Smooth muscle cell (in vitro differentiated cells): Measurements from ENCODE around the gene PGGT1B. TPM values are rescaled to one million over a fixed set of nuclear protein-coding genes. Genes with fewer than 3 reads are reported as not detected.

Source experiments
- DNase-seq: peaks from one replicate; lab custom pipeline; 2025; ENCODE audit not compliant: unreplicated experiment; lab: John Stamatoyannopoulos, UW
- H2AFZ ChIP-seq: fragments of 200-600 bp; sonication (generic); 2 replicates; pipeline ENCODE4 v1.6.0; 2016; ENCODE audit warnings: antibody characterized with exemption, low read depth, mild to moderate bottlenecking
- H3F3A ChIP-seq: fragments of 200-600 bp; sonication (generic); 2 replicates; pipeline ENCODE4 v1.6.0; 2017; ENCODE audit warnings: antibody characterized with exemption, low read depth
- H3K27ac ChIP-seq: fragments of 200-600 bp; sonication (generic); 2 replicates; pipeline ENCODE4 v1.5.1; 2016; ENCODE audit warnings: low read depth, mild to moderate bottlenecking
- H3K27me3 ChIP-seq: fragments of 200-600 bp; sonication (generic); 2 replicates; pipeline ENCODE4 v1.6.1; 2016; ENCODE audit warnings: low read depth, mild to moderate bottlenecking
- H3K36me3 ChIP-seq: fragments of 200-600 bp; sonication (generic); 2 replicates; pipeline ENCODE4 v1.5.1; 2016; ENCODE audit warnings: low read depth
- H3K4me1 ChIP-seq: fragments of 200-600 bp; sonication (generic); 2 replicates; pipeline ENCODE4 v1.5.1; 2016; ENCODE audit warnings: low read depth
- H3K4me2 ChIP-seq: fragments of 200-600 bp; sonication (generic); 2 replicates; pipeline ENCODE4 v1.6.0; 2016; ENCODE audit warnings: mild to moderate bottlenecking
- H3K4me3 ChIP-seq: fragments of 200-600 bp; sonication (generic); 2 replicates; pipeline ENCODE4 v1.5.1; 2016; ENCODE audit warnings: mild to moderate bottlenecking
- H3K79me2 ChIP-seq: fragments of 200-600 bp; sonication (generic); 2 replicates; pipeline ENCODE4 v1.6.0; 2016; ENCODE audit warnings: low read depth, mild to moderate bottlenecking
- H3K9ac ChIP-seq: fragments of 200-600 bp; sonication (generic); 2 replicates; pipeline ENCODE4 v1.6.0; 2016; ENCODE audit warnings: low read depth
- H3K9me3 ChIP-seq: fragments of 200-600 bp; sonication (generic); replicated peaks from 2 replicates; pipeline ENCODE4 v1.5.1; 2016; ENCODE audit warnings: low read depth
- H4K20me1 ChIP-seq: fragments of 200-600 bp; sonication (generic); 2 replicates; pipeline ENCODE4 v1.6.0; 2016; ENCODE audit warnings: low read depth
- CTCF ChIP-seq: fragments of 200-600 bp; sonication (generic); IDR thresholded peaks from 2 replicates; pipeline ENCODE4 v1.5.1; 2017; ENCODE audit warnings: borderline replicate concordance, mild to moderate bottlenecking, antibody characterized with exemption; ENCODE audit not compliant: insufficient read depth, poor library complexity, severe bottlenecking
- WGBS: methylation state at CpG from one replicate; pipeline ENCODE4 v1.1.7; 2016; ENCODE audit warnings: low lambda C conversion rate; 5-methylcytosine and 5-hydroxymethylcytosine counted together
- polyA plus RNA-seq: library from polyadenylated mRNA; unstranded; fragments of >200 nt; fragmentation: Nextera tagmentation; extraction: Ambion mirVana; gene quantifications from 2 replicates; pipeline ENCODE4 v1.2.1, GENCODE V29; 2016
- total RNA-seq: library from RNA; depleted of rRNA; stranded (reverse); fragments of >200 nt; gene quantifications from 2 replicates; pipeline ENCODE4 v1.2.3, GENCODE V29; 2014

Gene PGGT1B
- total and polyA plus RNA-seq, 2 experiments from 2014 or later: 5.7 to 13.1 TPM

GRCh38 chr5:115289104-115289503 lies 26.4 kb upstream of the PGGT1B start:
- H4K20me1 ChIP-seq: no peaks in the 10 kb centered on the region
- WGBS: 89% methylated on average over 4 of the region's 4 CpGs
- H3K27me3 ChIP-seq: no peaks in the 10 kb centered on the region
- no peak overlapping the region for H3K4me2 ChIP-seq
- DNase-seq: no peak
- peaks cover 14% of the 10 kb centered on the region for H3K79me2 ChIP-seq
- no peak for TF ChIP-seq CTCF
- no peak overlapping the region for H3K4me3 ChIP-seq
- no peak overlapping the region for H2AFZ ChIP-seq
- no peaks in the 10 kb centered on the region for H3K36me3 ChIP-seq
- H3K9me3 ChIP-seq: no peaks in the 10 kb centered on the region
- no peaks in the 10 kb centered on the region for H3K4me1 ChIP-seq
- H3K27ac ChIP-seq: no peak overlapping the region
- no peak overlapping the region for H3K9ac ChIP-seq
- no peaks in the 10 kb centered on the region for H3F3A ChIP-seq

GRCh38 chr5:115284021-115284420 lies 21.3 kb upstream of the PGGT1B start:
- no peak for DNase-seq
- Histone ChIP-seq H3F3A (no peaks in the 10 kb centered on the region), H3K4me3 (no peak overlapping the region), H2AFZ (no peak overlapping the region), H3K4me2 (no peak overlapping the region), H3K27ac (no peak overlapping the region), H3K36me3 (no peaks in the 10 kb centered on the region), H4K20me1 (no peaks in the 10 kb centered on the region), H3K9ac (no peak overlapping the region), H3K27me3 (no peaks in the 10 kb centered on the region), H3K79me2 (peaks cover 7% of the 10 kb centered on the region), H3K9me3 (no peaks in the 10 kb centered on the region), H3K4me1 (no peaks in the 10 kb centered on the region)
- no peak for TF ChIP-seq CTCF
- 89% methylated on average over 1 of the region's 1 CpG for WGBS

GRCh38 chr5:115282131-115282530 lies 19.5 kb upstream of the PGGT1B start:
- 96% methylated on average over 1 of the region's 1 CpG for WGBS
- DNase-seq: no peak

More at GRCh38 chr5:115282131-115282530, 19.5 kb upstream of the PGGT1B start:
- TF ChIP-seq CTCF: no peak
- no peak overlapping the region for H3K9ac ChIP-seq
- H3K4me2 ChIP-seq: no peak overlapping the region
- H3K27me3 ChIP-seq: no peaks in the 10 kb centered on the region
- no peaks in the 10 kb centered on the region for H3K9me3 ChIP-seq
- H3K79me2 ChIP-seq: peaks cover 7% of the 10 kb centered on the region
- no peak overlapping the region for H2AFZ ChIP-seq
- H3K36me3 ChIP-seq: no peaks in the 10 kb centered on the region
- H3K4me3 ChIP-seq: no peak overlapping the region
- no peak overlapping the region for H3K27ac ChIP-seq
- H3K4me1 ChIP-seq: no peaks in the 10 kb centered on the region
- H4K20me1 ChIP-seq: no peaks in the 10 kb centered on the region
- H3F3A ChIP-seq: no peaks in the 10 kb centered on the region
